ENCODE data around the gene BNC2.

GRCh38 chr9:16563446-16563845 lies 307.0 kb downstream of the BNC2 start:
- TF ChIP-seq POLR2AphosphoS5 (IDR thresholded peaks at IDR 0.05; ENCODE audit: borderline replicate concordance, low read depth, low read length), result no peak
- TF ChIP-seq EZH2 (IDR thresholded peaks at IDR 0.05), result no peak
- no peak for TF ChIP-seq FOXP2 (optimal IDR thresholded peaks at IDR 0.05; ENCODE audit: control extremely low read depth, extremely low read length, insufficient read depth)
